CD4-positive, alpha-beta memory T cell (primary cell): ENCODE results near the gene SLC45A1. TPM values are rescaled to one million over a fixed set of nuclear protein-coding genes. Genes with fewer than 3 reads are reported as not detected.
A peak's percentile ranks its signal among the peaks of the same experiment; 100 is the strongest.

Experiments used
- CTCF ChIA-PET: fragments of 350-600 bp; sonication (Branson Sonifier 250); formaldehyde crosslinking; loops from one replicate; lab custom pipeline; 2021; ENCODE audit warnings: inconsistent platforms; ENCODE audit not compliant: partially characterized antibody; lab: Charles Lee
- POLR2A ChIA-PET: fragments of 350-600 bp; sonication (Branson Sonifier 250); formaldehyde crosslinking; loops from one replicate; lab custom pipeline; 2021; ENCODE audit not compliant: partially characterized antibody; lab: Charles Lee
- DNase-seq, 5 donors: peaks; one replicate each; pipeline versions ENCODE4 v3.0.0 to v3.0.0-alpha.2; 2020 to 2022; ENCODE audit warnings: mixed read lengths in 1 of 5
- H3K27ac ChIP-seq: one replicate; pipeline ENCODE4 v1.7.0; 2013; ENCODE audit warnings: low read depth, low read length
- H3K27me3 ChIP-seq: 2 replicates; pipeline ENCODE4 v1.7.0; 2013; ENCODE audit warnings: mild to moderate bottlenecking, low read length, moderate library complexity; ENCODE audit not compliant: insufficient read depth
- H3K36me3 ChIP-seq: 2 replicates; pipeline ENCODE4 v1.7.0; 2013; ENCODE audit warnings: mild to moderate bottlenecking, low read length, moderate library complexity; ENCODE audit not compliant: insufficient read depth
- H3K4me1 ChIP-seq: 2 replicates; pipeline ENCODE4 v1.7.0; 2013; ENCODE audit warnings: mild to moderate bottlenecking, low read length, moderate library complexity; ENCODE audit not compliant: insufficient read depth
- H3K4me3 ChIP-seq, 2 donors: one replicate each; pipeline ENCODE4 v1.7.0; 2013; ENCODE audit warnings: low read length in 2 of 2, mild to moderate bottlenecking in 1 of 2
- H3K9me3 ChIP-seq, 2 donors: one replicate each; pipeline ENCODE4 v1.7.0; 2013; ENCODE audit warnings: low read length in 2 of 2, control low read depth in 1 of 2; ENCODE audit not compliant: control insufficient read depth in 1 of 2
- H3K27ac Mint-ChIP-seq, 7 donors: one replicate each; pipeline ENCODE4 v1.8.0; 2020 to 2021; ENCODE audit warnings: mixed read lengths in 7 of 7, mild to moderate bottlenecking in 6 of 7, inconsistent platforms in 3 of 7, moderate library complexity in 3 of 7
- H3K27me3 Mint-ChIP-seq, 2 donors: one replicate each; pipeline ENCODE4 v1.8.0; 2020 to 2021; ENCODE audit warnings: mixed read lengths in 2 of 2
- H3K36me3 Mint-ChIP-seq, 2 donors: one replicate each; pipeline ENCODE4 v1.8.0; 2020 to 2021; ENCODE audit warnings: mixed read lengths in 2 of 2, inconsistent platforms in 1 of 2, mild to moderate bottlenecking in 1 of 2
- H3K4me1 Mint-ChIP-seq, 4 donors: one replicate each; pipeline ENCODE4 v1.8.0; 2020 to 2021; ENCODE audit warnings: mixed read lengths in 4 of 4, mild to moderate bottlenecking in 1 of 4
- H3K4me3 Mint-ChIP-seq, 8 donors: one replicate each; pipeline ENCODE4 v1.8.0; 2020 to 2021; ENCODE audit warnings: mixed read lengths in 8 of 8, mild to moderate bottlenecking in 7 of 8, moderate library complexity in 6 of 8, inconsistent platforms in 3 of 8
- H3K9me3 Mint-ChIP-seq, 8 donors: one replicate each; pipeline ENCODE4 v1.8.0; 2020 to 2021; ENCODE audit warnings: mixed read lengths in 8 of 8, mild to moderate bottlenecking in 5 of 8, inconsistent platforms in 3 of 8, moderate library complexity in 1 of 8
- intact Hi-C: fragments of 100-400 bp; cut with micrococcal nuclease; formaldehyde crosslinking; loops from one replicate; pipeline ENCODE4 v1.15.1; 2023
- polyA plus RNA-seq, 2 donors: library from polyadenylated mRNA; unstranded; fragments of 300-500 nt; fragmentation: Illumina TruSeq; gene quantifications; one replicate each; pipeline ENCODE4 v1.2.3, GENCODE V29; 2021
- total RNA-seq, 2 experiments: library from RNA; stranded (reverse); gene quantifications; one replicate each; pipeline ENCODE4 v1.2.3, GENCODE V29; 2021

Gene SLC45A1
- total and polyA plus RNA-seq, 4 experiments from 2014 or later = 0.33 to 1.2 (median 0.73) TPM

GRCh38 chr1:8389958-8390535 lies 72.1 kb downstream of the SLC45A1 start:
- CTCF ChIA-PET = no interaction called here
- no peak for DNase-seq
- Histone ChIP-seq H3K27ac (no peak overlapping the region), H3K4me1 (peaks cover 78% of the 10 kb centered on the region), H3K27me3 (no peaks in the 10 kb centered on the region), H3K36me3 (peaks cover 15% of the 10 kb centered on the region), H3K4me3 (no peak overlapping the region), H3K9me3 (no peaks in the 10 kb centered on the region)
- Mint-ChIP-seq H3K4me3 (peak overlapping the region in 3 of 8 donors; percentile 3 to 41 (median 11)), H3K27me3 (no peaks in the 10 kb centered on the region), H3K9me3 (no peaks in the 10 kb centered on the region), H3K27ac (peak overlapping the region in 6 of 7 donors; percentile 41 to 80 (median 76)), H3K36me3 (peaks cover 34 to 51% of the 10 kb centered on the region in 2 donors), H3K4me1 (peaks cover 64 to 87% (median 76%) of the 10 kb centered on the region in 4 donors)
- intact Hi-C loops = no loop called here
- POLR2A ChIA-PET = no interaction called here

GRCh38 chr1:8390707-8391106 lies 72.8 kb downstream of the SLC45A1 start:
- no peak for DNase-seq
- Histone ChIP-seq H3K9me3 (no peaks in the 10 kb centered on the region), H3K4me3 (no peak overlapping the region), H3K36me3 (peaks cover 15% of the 10 kb centered on the region), H3K4me1 (peaks cover 79% of the 10 kb centered on the region), H3K27ac (no peak overlapping the region), H3K27me3 (no peaks in the 10 kb centered on the region)
- ChIA-PET CTCF (no interaction called here), POLR2A (no interaction called here)
- Mint-ChIP-seq H3K4me1 (peaks cover 66 to 88% (median 76%) of the 10 kb centered on the region in 4 donors), H3K36me3 (peaks cover 34 to 54% of the 10 kb centered on the region in 2 donors), H3K9me3 (no peaks in the 10 kb centered on the region), H3K27ac (peak overlapping the region; percentile 25 to 89 (median 82)), H3K27me3 (no peaks in the 10 kb centered on the region), H3K4me3 (peak overlapping the region in 3 of 8 donors; percentile 43 to 51 (median 44))
- intact Hi-C loops = no loop called here

- CTCF ChIA-PET = no interaction called here
- Mint-ChIP-seq H3K9me3 (no peaks in the 10 kb centered on the region), H3K27ac (peak overlapping the region in 5 of 7 donors; percentile 30 to 85 (median 53)), H3K36me3 (peaks cover 27 to 47% of the 10 kb centered on the region in 2 donors), H3K27me3 (no peaks in the 10 kb centered on the region), H3K4me1 (peaks cover 69 to 90% (median 79%) of the 10 kb centered on the region in 4 donors), H3K4me3 (peak overlapping the region in 2 of 8 donors; percentile 7 to 11)
- Histone ChIP-seq H3K27ac (no peak overlapping the region), H3K4me1 (peaks cover 82% of the 10 kb centered on the region), H3K9me3 (no peaks in the 10 kb centered on the region), H3K4me3 (no peak overlapping the region), H3K27me3 (no peaks in the 10 kb centered on the region), H3K36me3 (peaks cover 15% of the 10 kb centered on the region)
- intact Hi-C loops = no loop called here
- DNase-seq = no peak
- POLR2A ChIA-PET = interaction anchor here (1.2 kb wide), 1 partner anchor 31 kb away, joined by 3 read pairs; no protein-coding TSS in a partner anchor
These were observed 74.6 kb downstream of the SLC45A1 start for GRCh38 chr1:8392522-8392921.
